Activated CD4-positive, alpha-beta memory T cell treated with anti-CD3 and anti-CD28 coated beads for 36 hours (primary cell): ENCODE results near the gene INTS2. TPM values are rescaled to one million over a fixed set of nuclear protein-coding genes. Genes with fewer than 3 reads are reported as not detected.

ENCODE experiments used
- CTCF ChIA-PET: fragments of 350-600 bp; sonication (Branson Sonifier 250); formaldehyde crosslinking; loops from one replicate; lab custom pipeline; 2021; ENCODE audit warnings: antibody characterized with exemption, inconsistent platforms; lab: Charles Lee
- POLR2A ChIA-PET: fragments of 350-600 bp; sonication (Branson Sonifier 250); formaldehyde crosslinking; loops from one replicate; lab custom pipeline; 2021; ENCODE audit warnings: antibody characterized with exemption; lab: Charles Lee
- DNase-seq: peaks from one replicate; pipeline ENCODE4 v3.0.0-alpha.2; 2020
- H3K27ac Mint-ChIP-seq: one replicate; pipeline ENCODE4 v1.8.0; 2021; ENCODE audit warnings: mixed read lengths
- H3K27me3 Mint-ChIP-seq: one replicate; pipeline ENCODE4 v1.8.0; 2021; ENCODE audit warnings: mixed read lengths
- H3K36me3 Mint-ChIP-seq: one replicate; pipeline ENCODE4 v1.8.0; 2021; ENCODE audit warnings: mixed read lengths
- H3K4me1 Mint-ChIP-seq: one replicate; pipeline ENCODE4 v1.8.0; 2021; ENCODE audit warnings: low read depth, mixed read lengths
- H3K4me3 Mint-ChIP-seq: one replicate; pipeline ENCODE4 v1.8.0; 2021; ENCODE audit warnings: mild to moderate bottlenecking, mixed read lengths
- H3K9me3 Mint-ChIP-seq: one replicate; pipeline ENCODE4 v1.8.0; 2021; ENCODE audit warnings: mixed read lengths
- intact Hi-C: fragments of 100-400 bp; cut with micrococcal nuclease; formaldehyde crosslinking; loops from one replicate; pipeline ENCODE4 v1.15.1; 2023
- total RNA-seq, 2 experiments: library from RNA; stranded (reverse); gene quantifications; one replicate each; pipeline ENCODE4 v1.2.3, GENCODE V29; 2021

INTS2 gene
- total RNA-seq, 2 experiments from 2014 or later: 23.0 to 27.4 TPM

DNA sequence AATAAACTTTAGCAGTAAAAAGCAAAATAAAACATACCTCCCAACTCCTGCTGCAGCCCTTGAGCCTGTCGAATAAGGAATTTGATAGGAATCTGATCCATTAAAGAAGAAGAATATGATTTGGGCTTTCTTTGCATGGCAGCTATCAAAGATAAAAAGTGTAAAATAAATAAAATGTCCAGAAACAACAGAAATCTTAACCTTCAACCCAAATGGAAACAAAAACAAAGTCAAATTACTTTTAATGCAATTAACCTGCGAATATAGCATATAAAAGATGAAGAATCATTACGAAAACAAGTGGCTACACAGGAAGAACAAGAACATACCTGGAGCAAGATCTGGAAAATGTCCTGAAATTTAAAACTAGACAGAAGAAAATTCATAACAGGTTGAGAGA is 42.9 kb downstream of the INTS2 start:
- Mint-ChIP-seq H3K27me3 (no peaks in the 10 kb centered on the region), H3K4me3 (no peak overlapping the region), H3K9me3 (no peaks in the 10 kb centered on the region), H3K36me3 (peaks cover 20% of the 10 kb centered on the region), H3K27ac (no peak overlapping the region), H3K4me1 (no peaks in the 10 kb centered on the region)
- ChIA-PET CTCF (no interaction called here), POLR2A (no interaction called here)
- intact Hi-C loops: no loop called here
- no peak for DNase-seq

DNA sequence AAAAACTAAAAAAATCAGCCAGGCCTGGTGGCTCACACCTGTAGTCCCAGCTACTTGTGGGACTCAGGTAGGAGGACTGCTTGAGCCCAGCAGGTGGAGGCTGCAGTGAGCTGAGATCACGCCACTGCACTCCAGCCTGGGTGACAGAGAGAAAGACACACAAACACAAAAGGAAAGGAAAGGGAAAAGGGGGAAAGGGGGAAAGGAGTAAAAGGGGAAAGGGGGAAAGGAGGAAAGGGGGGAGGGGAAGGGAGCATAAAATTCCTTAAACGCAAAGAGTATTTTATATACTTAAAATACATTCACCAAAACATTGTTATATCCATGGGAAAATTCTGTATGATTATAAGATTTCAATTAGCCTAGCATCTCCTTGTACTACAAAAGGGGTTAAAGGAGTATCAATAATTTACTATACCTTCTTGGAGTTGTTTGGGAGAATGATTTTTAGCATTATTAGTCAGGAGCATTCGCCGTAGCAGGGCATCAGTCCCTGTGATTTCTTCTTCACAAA is 47.1 kb downstream of the INTS2 start:
- Mint-ChIP-seq H3K27ac (no peak overlapping the region), H3K9me3 (no peaks in the 10 kb centered on the region), H3K36me3 (peaks cover 8% of the 10 kb centered on the region), H3K4me1 (peaks cover 2% of the 10 kb centered on the region), H3K27me3 (no peaks in the 10 kb centered on the region), H3K4me3 (no peak overlapping the region)
- POLR2A ChIA-PET: no interaction called here
- no peak for DNase-seq
- intact Hi-C loops: no loop called here
- CTCF ChIA-PET: interaction anchor here (0.6 to 1.0 kb wide), 2 partner anchors 189 to 232 kb away, joined by 3 read pairs; no protein-coding TSS in a partner anchor

DNA sequence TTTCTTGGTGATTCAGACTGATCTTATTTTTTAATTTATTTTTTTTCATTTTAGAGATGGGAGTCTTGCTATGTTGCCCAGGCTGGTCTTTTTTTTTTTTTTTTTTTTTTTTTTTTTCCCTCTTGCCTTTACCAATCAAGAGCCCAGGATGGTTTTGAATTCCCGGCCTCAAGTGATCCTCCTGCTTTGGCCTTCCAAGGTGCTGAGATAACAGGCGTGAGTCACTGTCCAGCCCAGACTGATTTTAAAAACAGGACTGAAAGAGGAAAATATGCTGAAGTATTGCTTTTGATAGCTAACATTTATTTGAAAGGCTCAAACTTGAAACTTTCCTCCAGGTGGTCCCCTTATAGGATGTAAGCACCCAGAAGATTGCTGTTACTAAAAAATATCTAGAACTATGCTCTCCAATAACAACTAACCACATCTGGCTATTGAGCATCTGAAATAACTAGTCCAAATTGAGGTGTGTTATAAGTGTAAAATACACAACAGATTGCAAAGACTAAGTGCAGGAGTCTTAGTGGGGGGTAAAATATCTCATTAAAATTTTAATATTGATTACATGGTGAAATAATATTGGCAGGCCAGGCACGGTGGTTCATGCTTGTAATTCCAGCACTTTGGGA is 48.7 kb downstream of the INTS2 start:
- intact Hi-C loops: no loop called here

DNA sequence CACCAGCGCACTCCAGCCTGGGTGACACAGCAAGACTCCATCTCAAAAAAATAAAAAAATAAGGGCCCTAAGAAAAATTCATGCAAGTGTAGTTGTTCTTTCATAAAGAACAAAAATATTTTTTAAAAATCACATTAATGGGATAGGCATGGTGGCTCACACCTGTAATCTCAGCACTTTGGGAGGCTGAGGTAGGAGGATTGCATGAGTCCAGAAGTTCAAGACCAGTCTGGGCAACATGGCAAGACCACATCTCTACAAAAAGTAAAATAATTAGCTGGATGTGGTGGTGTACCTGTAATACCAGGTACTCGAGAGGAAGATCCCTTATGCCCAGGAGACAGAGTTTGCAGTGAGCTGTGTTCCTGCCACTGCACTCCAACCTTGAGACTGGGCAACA is 49.3 kb downstream of the INTS2 start:
- intact Hi-C loops: no loop called here
- H3K27me3 Mint-ChIP-seq: no peaks in the 10 kb centered on the region
- CTCF ChIA-PET: no interaction called here
- H3K4me1 Mint-ChIP-seq: peaks cover 15% of the 10 kb centered on the region
- peaks cover 13% of the 10 kb centered on the region for H3K36me3 Mint-ChIP-seq
- no peaks in the 10 kb centered on the region for H3K9me3 Mint-ChIP-seq
- H3K27ac Mint-ChIP-seq: no peak overlapping the region
- POLR2A ChIA-PET: no interaction called here
- DNase-seq: no peak
- no peak overlapping the region for H3K4me3 Mint-ChIP-seq

More for the DNA sequence above, 48.7 kb downstream of the INTS2 start:
- H3K27me3 Mint-ChIP-seq: no peaks in the 10 kb centered on the region
- no peaks in the 10 kb centered on the region for H3K9me3 Mint-ChIP-seq
- no peak overlapping the region for H3K4me3 Mint-ChIP-seq
- ChIA-PET CTCF (no interaction called here), POLR2A (no interaction called here)
- peaks cover 9% of the 10 kb centered on the region for H3K4me1 Mint-ChIP-seq
- peaks cover 8% of the 10 kb centered on the region for H3K36me3 Mint-ChIP-seq
- no peak overlapping the region for H3K27ac Mint-ChIP-seq
- DNase-seq: no peak

DNA sequence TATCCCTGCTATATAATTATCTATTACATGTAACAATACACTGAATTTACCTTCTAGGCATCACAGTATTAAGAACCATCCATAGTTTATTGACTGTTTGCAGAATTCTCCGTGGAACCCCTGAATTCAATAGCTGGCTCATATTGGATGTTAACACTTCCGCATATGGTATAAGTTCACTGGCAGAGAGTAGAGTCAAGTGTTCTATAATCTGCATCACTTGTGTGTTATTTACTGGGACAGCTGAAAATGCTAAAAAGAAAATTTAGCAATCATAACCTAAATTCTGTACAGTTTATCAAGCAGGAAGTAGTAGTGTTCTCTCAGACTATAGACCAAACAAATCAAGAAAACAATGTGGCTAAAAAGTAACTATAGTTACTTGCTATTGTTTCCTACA is 49.9 kb downstream of the INTS2 start:
- DNase-seq: no peak
- H3K36me3 Mint-ChIP-seq: peaks cover 13% of the 10 kb centered on the region
- CTCF ChIA-PET: no interaction called here
- intact Hi-C loops: no loop called here
- POLR2A ChIA-PET: no interaction called here
- no peaks in the 10 kb centered on the region for H3K9me3 Mint-ChIP-seq
- H3K27me3 Mint-ChIP-seq: no peaks in the 10 kb centered on the region
- no peak overlapping the region for H3K27ac Mint-ChIP-seq
- no peak overlapping the region for H3K4me3 Mint-ChIP-seq
- peaks cover 15% of the 10 kb centered on the region for H3K4me1 Mint-ChIP-seq

DNA sequence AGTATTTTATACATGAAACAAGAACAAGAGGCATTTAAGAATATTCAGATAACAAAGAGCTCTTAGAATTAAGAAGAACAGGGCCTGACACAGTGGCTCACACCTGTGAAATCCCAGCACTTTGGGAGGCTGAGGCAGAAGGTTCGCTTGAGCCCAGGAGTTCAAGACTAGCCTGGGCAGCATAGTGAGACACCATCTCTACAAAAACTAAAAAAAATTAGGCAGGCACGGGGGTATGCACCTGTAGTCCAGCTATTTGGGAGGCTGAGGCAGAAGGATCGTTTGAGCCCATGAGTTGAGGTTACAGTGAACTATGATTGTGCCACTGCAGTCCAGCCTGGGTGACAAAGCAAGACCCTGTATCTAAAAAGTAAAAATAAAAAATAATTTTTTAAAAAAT is 52.0 kb downstream of the INTS2 start:
- Mint-ChIP-seq H3K4me3 (no peak overlapping the region), H3K27me3 (no peaks in the 10 kb centered on the region), H3K9me3 (no peaks in the 10 kb centered on the region), H3K4me1 (peaks cover 15% of the 10 kb centered on the region), H3K36me3 (peaks cover 11% of the 10 kb centered on the region), H3K27ac (no peak overlapping the region)
- DNase-seq: no peak
- ChIA-PET CTCF (no interaction called here), POLR2A (no interaction called here)
- intact Hi-C loops: no loop called here

DNA sequence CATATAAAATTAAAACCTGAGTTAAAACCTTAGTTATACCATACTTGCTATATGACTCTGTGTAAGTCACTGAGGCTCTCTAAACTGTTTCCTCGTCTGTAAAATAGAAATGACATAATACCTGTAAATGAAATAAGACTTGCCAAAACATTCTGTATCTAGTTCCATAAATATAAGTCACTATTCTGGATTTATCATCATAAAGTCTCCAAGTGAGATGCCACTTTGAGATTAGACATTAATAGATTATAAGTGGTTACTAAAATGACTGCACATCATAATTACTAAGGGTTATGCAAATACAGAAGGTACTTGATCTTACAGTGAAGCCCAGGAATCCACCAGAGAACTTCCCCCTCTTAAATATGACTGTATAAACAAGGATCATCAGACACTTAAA is 52.5 kb downstream of the INTS2 start:
- POLR2A ChIA-PET: no interaction called here
- H3K27ac Mint-ChIP-seq: no peak overlapping the region

DNA sequence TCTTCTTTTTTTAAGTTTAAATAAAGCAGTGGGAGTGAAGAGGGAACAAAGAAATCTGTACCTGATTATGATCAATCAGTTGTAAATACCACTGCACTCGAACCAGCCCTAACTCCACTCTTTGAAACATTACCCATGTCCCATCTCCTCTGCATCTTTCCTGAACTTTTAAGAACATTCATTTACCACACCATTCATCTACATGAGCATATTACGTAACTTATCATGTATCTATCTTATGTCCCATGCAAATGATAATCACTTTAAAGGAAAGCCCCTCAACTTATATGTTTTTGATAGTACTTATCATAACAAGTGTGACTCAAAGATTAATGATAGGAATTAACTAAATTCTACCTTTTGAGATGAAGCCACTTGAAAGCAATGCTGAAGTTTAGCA is 53.7 kb downstream of the INTS2 start:
- POLR2A ChIA-PET: no interaction called here

More for the DNA sequence above, 52.5 kb downstream of the INTS2 start:
- Mint-ChIP-seq H3K27me3 (no peaks in the 10 kb centered on the region), H3K36me3 (peaks cover 12% of the 10 kb centered on the region), H3K4me3 (no peak overlapping the region), H3K9me3 (no peaks in the 10 kb centered on the region), H3K4me1 (peaks cover 15% of the 10 kb centered on the region)
- DNase-seq: no peak
- intact Hi-C loops: no loop called here
- CTCF ChIA-PET: interaction anchor here (1.2 kb wide), 1 partner anchor 13 kb away, joined by 3 read pairs; no protein-coding TSS in a partner anchor

DNA sequence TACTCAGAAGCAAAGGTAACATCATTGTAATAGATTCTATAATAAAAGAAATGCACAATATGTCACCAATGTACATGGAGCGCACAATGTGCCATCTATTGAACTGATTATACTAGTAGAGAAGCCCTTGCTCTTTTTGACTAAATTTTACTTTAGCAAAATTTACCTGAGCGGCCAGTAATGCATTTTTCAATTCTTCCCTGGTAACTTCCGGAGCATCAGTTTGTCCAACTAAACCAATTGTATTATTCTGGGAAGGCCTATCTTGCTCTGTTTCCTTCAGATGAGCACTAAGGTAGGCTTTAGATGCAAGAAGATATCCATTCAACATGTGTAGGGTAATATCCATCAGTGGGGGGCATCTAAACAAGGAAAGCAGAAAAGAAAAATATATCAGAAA is 55.7 kb downstream of the INTS2 start:
- intact Hi-C loops: no loop called here
- no peak overlapping the region for H3K27ac Mint-ChIP-seq
- no peak overlapping the region for H3K4me3 Mint-ChIP-seq
- POLR2A ChIA-PET: no interaction called here
- CTCF ChIA-PET: interaction anchor here (0.6 to 1.4 kb wide), 2 partner anchors 9 to 237 kb away, joined by 3 to 4 read pairs; partner anchors contain the start of gene BRIP1
- no peak for DNase-seq
- H3K9me3 Mint-ChIP-seq: no peaks in the 10 kb centered on the region
- peaks cover 15% of the 10 kb centered on the region for H3K4me1 Mint-ChIP-seq
- H3K27me3 Mint-ChIP-seq: no peaks in the 10 kb centered on the region
- peaks cover 16% of the 10 kb centered on the region for H3K36me3 Mint-ChIP-seq

More for the DNA sequence above, 53.7 kb downstream of the INTS2 start:
- Mint-ChIP-seq H3K36me3 (peaks cover 20% of the 10 kb centered on the region), H3K9me3 (no peaks in the 10 kb centered on the region), H3K27me3 (no peaks in the 10 kb centered on the region), H3K4me3 (no peak overlapping the region), H3K27ac (no peak overlapping the region), H3K4me1 (peaks cover 15% of the 10 kb centered on the region)
- intact Hi-C loops: no loop called here
- CTCF ChIA-PET: interaction anchor here (1.2 kb wide), 1 partner anchor 11 kb away, joined by 3 read pairs; no protein-coding TSS in a partner anchor
- no peak for DNase-seq

DNA sequence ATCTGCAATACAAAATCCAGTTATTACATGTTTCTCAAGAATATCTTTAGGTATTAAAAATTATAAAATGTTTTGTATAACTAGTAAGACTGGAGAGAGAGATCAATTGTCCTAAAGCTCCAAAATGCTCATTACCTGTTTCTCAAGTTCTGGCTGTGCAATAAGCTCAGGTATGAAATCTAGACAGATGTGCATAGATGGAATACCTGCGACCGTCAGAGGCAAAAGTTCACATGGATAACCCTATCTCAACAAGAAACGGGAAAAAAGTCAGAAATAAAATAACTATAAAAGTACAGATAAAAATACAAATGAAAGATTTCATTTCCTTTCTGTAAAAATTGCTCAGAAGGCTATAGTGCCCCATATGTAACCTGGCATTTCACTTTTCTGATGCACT is 58.6 kb downstream of the INTS2 start:
- DNase-seq: no peak
- H3K4me1 Mint-ChIP-seq: peaks cover 9% of the 10 kb centered on the region
- intact Hi-C loops: no loop called here
- no peaks in the 10 kb centered on the region for H3K9me3 Mint-ChIP-seq
- ChIA-PET CTCF (no interaction called here), POLR2A (no interaction called here)
- H3K27me3 Mint-ChIP-seq: no peaks in the 10 kb centered on the region
- H3K27ac Mint-ChIP-seq: no peak overlapping the region
- H3K4me3 Mint-ChIP-seq: no peak overlapping the region
- H3K36me3 Mint-ChIP-seq: peaks cover 14% of the 10 kb centered on the region

DNA sequence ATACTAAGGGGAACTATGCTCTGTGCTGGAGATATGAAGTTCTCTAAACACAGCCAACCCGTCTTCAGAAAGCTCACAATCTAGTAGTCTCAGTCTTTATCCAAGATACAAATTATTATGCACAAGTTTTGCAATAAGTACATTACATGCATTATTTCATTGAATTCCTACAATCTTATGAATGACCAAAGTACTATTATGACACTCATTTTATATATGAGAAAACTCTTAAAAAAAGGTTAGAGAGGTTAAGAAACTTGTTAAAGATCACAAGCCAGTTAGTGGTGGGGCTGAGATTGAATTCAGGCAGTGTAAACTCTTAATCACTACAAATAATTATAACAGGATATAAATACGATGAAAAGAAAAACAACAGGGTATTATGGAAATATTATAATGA is 59.7 kb downstream of the INTS2 start:
- Mint-ChIP-seq H3K4me3 (no peak overlapping the region), H3K27me3 (no peaks in the 10 kb centered on the region), H3K36me3 (peaks cover 9% of the 10 kb centered on the region), H3K4me1 (peaks cover 10% of the 10 kb centered on the region), H3K9me3 (no peaks in the 10 kb centered on the region), H3K27ac (no peak overlapping the region)
- DNase-seq: no peak
- ChIA-PET POLR2A (no interaction called here), CTCF (no interaction called here)
- intact Hi-C loops: no loop called here

DNA sequence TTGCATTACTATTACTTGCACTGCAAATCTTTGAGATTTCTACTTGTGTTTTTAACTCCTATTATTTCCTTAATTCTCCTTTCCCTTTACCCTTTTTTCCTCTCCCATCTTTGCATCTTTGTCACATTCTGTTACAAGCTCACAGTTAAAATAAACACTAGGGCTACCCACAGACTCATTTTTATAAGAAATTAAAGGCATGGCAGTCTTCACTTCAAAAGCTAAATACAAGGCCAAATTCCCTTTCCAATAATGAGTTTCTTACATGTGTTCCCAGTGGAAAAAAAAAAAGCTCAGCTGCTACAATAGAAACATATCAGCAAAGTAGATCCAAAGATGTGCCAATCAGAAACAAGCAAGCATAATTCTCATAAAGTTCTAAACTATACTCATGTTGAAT is 60.7 kb downstream of the INTS2 start:
- ChIA-PET CTCF (interaction anchor here (0.7 kb wide), 1 partner anchor 442 kb away, joined by 4 read pairs; no protein-coding TSS in a partner anchor), POLR2A (no interaction called here)
- Mint-ChIP-seq H3K9me3 (no peaks in the 10 kb centered on the region), H3K36me3 (peaks cover 9% of the 10 kb centered on the region), H3K27ac (no peak overlapping the region), H3K4me3 (no peak overlapping the region), H3K4me1 (peaks cover 18% of the 10 kb centered on the region), H3K27me3 (no peaks in the 10 kb centered on the region)
- intact Hi-C loops: no loop called here
- no peak for DNase-seq

DNA sequence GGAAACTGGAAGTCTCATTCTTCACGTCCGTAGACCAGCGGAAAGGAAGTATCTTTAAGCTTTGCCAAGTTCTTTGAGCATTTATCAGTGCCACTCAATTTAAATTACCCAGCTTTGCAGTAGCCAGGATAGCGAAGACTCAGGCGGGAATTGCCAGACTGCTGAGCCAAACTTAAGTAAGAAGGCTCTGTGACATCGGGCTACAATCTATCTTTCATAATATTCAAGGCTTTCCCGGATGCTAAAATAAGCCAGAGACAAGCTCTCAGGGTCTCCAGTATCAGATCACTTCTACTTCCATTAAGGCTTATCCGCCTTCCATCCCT is 64.0 kb downstream of the INTS2 start:
- ChIA-PET POLR2A (interaction anchor here (0.6 to 0.8 kb wide), 4 partner anchors 12 to 1745 kb away, joined by 3 read pairs; partner anchors contain the start of gene INTS2), CTCF (interaction anchor here (1.1 to 2.7 kb wide), 4 partner anchors 9 to 246 kb away, joined by 3 to 10 read pairs (median 5); partner anchors contain the start of gene MED13)
- Mint-ChIP-seq H3K27ac (peak overlapping the region; percentile 89), H3K9me3 (no peaks in the 10 kb centered on the region), H3K4me1 (peaks cover 28% of the 10 kb centered on the region), H3K27me3 (no peaks in the 10 kb centered on the region), H3K36me3 (peaks cover 9% of the 10 kb centered on the region), H3K4me3 (peak overlapping the region; percentile 96)
- intact Hi-C loops: loop anchor here (1.0 kb wide), 1 partner anchor 65 kb away; no protein-coding TSS in a partner anchor
- DNase-seq: no peak
